HL-60/S4 treated with phorbol 12-myristate 13-acetate at 8.2 ng/mL for 4 days and 3 days (cell line): ENCODE data around the gene PRDX5.
"Not testable (repeated sequence)": the region's sequence is repeated elsewhere in the genome, so short reads cannot be mapped to it uniquely, and the experiment has no call there.

Source experiments
- in situ Hi-C: fragments of 300-500 bp; cut with MboI; formaldehyde crosslinking; loops from 2 replicates; pipeline ENCODE4 v1.15.0; 2022; ENCODE audit warnings: low sequenced_read_pairs

Gene PRDX5

GRCh38 chr11:64305075-64305690 is 12.7 kb upstream of the PRDX5 start, which contains the start of gene ESRRA:
Gene ESRRA (plus strand): TSS chr11:64305524. CDS start chr11:64307180, 1,656 bp downstream.
- in situ Hi-C loops = no loop called here

- in situ Hi-C loops = no loop called here
Observed at GRCh38 chr11:64305691-64306562, 12.0 kb upstream of the PRDX5 start.

- in situ Hi-C loops = no loop called here
Observed at GRCh38 chr11:64306563-64306875, 11.4 kb upstream of the PRDX5 start.

GRCh38 chr11:64306876-64307622 is 10.9 kb upstream of the PRDX5 start:
- in situ Hi-C loops = no loop called here

- in situ Hi-C loops = not testable (repeated sequence)
Observed at GRCh38 chr11:64307795-64308194, 10.1 kb upstream of the PRDX5 start.

GRCh38 chr11:64312947-64313346 is 5.0 kb upstream of the PRDX5 start:
- in situ Hi-C loops = no loop called here

GRCh38 chr11:64313491-64314145 is 4.3 kb upstream of the PRDX5 start:
- in situ Hi-C loops = no loop called here

GRCh38 chr11:64314146-64314804 is 3.6 kb upstream of the PRDX5 start:
- in situ Hi-C loops = no loop called here

GRCh38 chr11:64314805-64315561 is 2.9 kb upstream of the PRDX5 start:
- in situ Hi-C loops = no loop called here

- in situ Hi-C loops = not testable (repeated sequence)
Observed at GRCh38 chr11:64315667-64316526, 2.0 kb upstream of the PRDX5 start.

GRCh38 chr11:64316672-64317324 is 1.1 kb upstream of the PRDX5 start:
- in situ Hi-C loops = no loop called here

- in situ Hi-C loops = no loop called here
Observed at GRCh38 chr11:64317325-64317960, 478 bp upstream of the PRDX5 start, which contains the start of gene TRMT112. Gene TRMT112 (minus strand): TSS chr11:64317559. CDS start chr11:64317526, 33 bp downstream.

GRCh38 chr11:64318766-64319761 is 1.1 kb downstream of the PRDX5 start:
- in situ Hi-C loops = no loop called here

GRCh38 chr11:64320556-64320955 is 2.6 kb downstream of the PRDX5 start:
- in situ Hi-C loops = no loop called here

GRCh38 chr11:64321026-64321425 is 3.1 kb downstream of the PRDX5 start:
- in situ Hi-C loops = no loop called here

- in situ Hi-C loops = no loop called here
Observed at GRCh38 chr11:64321533-64321932, 3.6 kb downstream of the PRDX5 start.

GRCh38 chr11:64322925-64323260 is 5.0 kb downstream of the PRDX5 start:
- in situ Hi-C loops = no loop called here
